Gastroesophageal sphincter (tissue), 4 donors: ENCODE measurements around the gene MTHFD2L. TPM values are rescaled to one million over a fixed set of nuclear protein-coding genes. Genes with fewer than 3 reads are reported as not detected.

Experiments
- ATAC-seq: fragments of 150-250 bp; one replicate; pipeline ENCODE4 v1.9.1; 2016; ENCODE audit warnings: mild to moderate bottlenecking, moderate library complexity
- H3K27ac ChIP-seq, 4 donors: fragments of 200-600 bp; sonication (generic) in 3 of 4; 1 replicate in 3 of 4; 2 replicates in 1 of 4; pipeline ENCODE4 v1.5.1; 2016 to 2019
- H3K27me3 ChIP-seq: fragments of 200-600 bp; sonication (generic); one replicate; pipeline ENCODE4 v1.5.1; 2019
- H3K36me3 ChIP-seq, 2 donors: fragments of 200-600 bp; sonication (generic); one replicate each; pipeline ENCODE4 v1.5.1; 2019; ENCODE audit warnings: control low read depth in 1 of 2
- H3K4me1 ChIP-seq, 3 donors: fragments of 200-600 bp; sonication (generic); 1 replicate in 2 of 3; 2 replicates in 1 of 3; pipeline ENCODE4 v1.5.1; 2016 to 2019; ENCODE audit warnings: control low read depth in 2 of 3
- H3K4me3 ChIP-seq, 2 donors: fragments of 200-600 bp; sonication (generic); one replicate each; pipeline ENCODE4 v1.5.1; 2019; ENCODE audit warnings: mild to moderate bottlenecking in 1 of 2, moderate library complexity in 1 of 2
- H3K9me3 ChIP-seq, 3 donors: fragments of 200-600 bp; sonication (generic); one replicate each; pipeline ENCODE4 v1.5.1; 2017 to 2019; ENCODE audit warnings: control low read depth in 2 of 3
- EP300 ChIP-seq: sonication (generic); formaldehyde crosslinking; IDR thresholded peaks from one replicate; pipeline ENCODE4 v1.6.1; 2017; ENCODE audit warnings: antibody characterized with exemption, mild to moderate bottlenecking
- POLR2A ChIP-seq, 2 donors: fragments of 450-650 bp; IDR thresholded peaks; one replicate each; pipeline ENCODE4 v1.6.1; 2017; ENCODE audit warnings: antibody characterized with exemption in 2 of 2, mild to moderate bottlenecking in 2 of 2, moderate library complexity in 1 of 2
- POLR2AphosphoS5 ChIP-seq: sonication (generic); formaldehyde crosslinking; IDR thresholded peaks from one replicate; pipeline ENCODE4 v1.6.1; 2017; ENCODE audit warnings: antibody characterized with exemption
- WGBS, 2 donors: methylation state at CpG; one replicate each; pipeline ENCODE4 v1.1.5; 2018; ENCODE audit warnings: low coverage in 1 of 2; 5-methylcytosine and 5-hydroxymethylcytosine counted together
- total RNA-seq, 4 donors: library from RNA; depleted of rRNA; stranded (reverse); fragments of >200 nt; gene quantifications; one replicate each; pipeline ENCODE4 v1.1.0, GENCODE V29; 2016
- TF ChIP-seq, protein P1 (sequence below), 4 experiments: fragments of 200-600 bp in 2 of 4; fragments of 450-650 bp in 2 of 4; sonication (generic) in 1 of 4; IDR thresholded peaks; one replicate each; pipeline ENCODE4 v1.5.1; 2017 to 2019; ENCODE audit warnings: antibody characterized with exemption in 4 of 4, mild to moderate bottlenecking in 2 of 4, moderate library complexity in 2 of 4

Gene MTHFD2L
- total RNA-seq, 4 donors from 2014 or later = 12.4 to 29.0 (median 23.4) TPM

GRCh38 chr4:74114234-74114633 is 43.7 kb upstream of the MTHFD2L start:
- Histone ChIP-seq H3K27me3 (no peaks in the 10 kb centered on the region), H3K4me1 (peaks cover 12 to 21% (median 15%) of the 10 kb centered on the region in 3 donors), H3K27ac (no peak overlapping the region), H3K36me3 (no peaks in the 10 kb centered on the region), H3K9me3 (no peaks in the 10 kb centered on the region), H3K4me3 (no peak overlapping the region)
- WGBS, 2 donors = 100% methylated on average over 1 of the region's 1 CpG; no CpG with 5 or more reads in 1 of the 2 donors
- TF ChIP-seq, protein P1, sequence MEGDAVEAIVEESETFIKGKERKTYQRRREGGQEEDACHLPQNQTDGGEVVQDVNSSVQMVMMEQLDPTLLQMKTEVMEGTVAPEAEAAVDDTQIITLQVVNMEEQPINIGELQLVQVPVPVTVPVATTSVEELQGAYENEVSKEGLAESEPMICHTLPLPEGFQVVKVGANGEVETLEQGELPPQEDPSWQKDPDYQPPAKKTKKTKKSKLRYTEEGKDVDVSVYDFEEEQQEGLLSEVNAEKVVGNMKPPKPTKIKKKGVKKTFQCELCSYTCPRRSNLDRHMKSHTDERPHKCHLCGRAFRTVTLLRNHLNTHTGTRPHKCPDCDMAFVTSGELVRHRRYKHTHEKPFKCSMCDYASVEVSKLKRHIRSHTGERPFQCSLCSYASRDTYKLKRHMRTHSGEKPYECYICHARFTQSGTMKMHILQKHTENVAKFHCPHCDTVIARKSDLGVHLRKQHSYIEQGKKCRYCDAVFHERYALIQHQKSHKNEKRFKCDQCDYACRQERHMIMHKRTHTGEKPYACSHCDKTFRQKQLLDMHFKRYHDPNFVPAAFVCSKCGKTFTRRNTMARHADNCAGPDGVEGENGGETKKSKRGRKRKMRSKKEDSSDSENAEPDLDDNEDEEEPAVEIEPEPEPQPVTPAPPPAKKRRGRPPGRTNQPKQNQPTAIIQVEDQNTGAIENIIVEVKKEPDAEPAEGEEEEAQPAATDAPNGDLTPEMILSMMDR (IDR thresholded peaks at IDR 0.05) = no peak
- TF ChIP-seq EP300 (no peak), POLR2A (IDR thresholded peaks at IDR 0.05) (no peak), POLR2AphosphoS5 (no peak)
- no peak for ATAC-seq

DNA sequence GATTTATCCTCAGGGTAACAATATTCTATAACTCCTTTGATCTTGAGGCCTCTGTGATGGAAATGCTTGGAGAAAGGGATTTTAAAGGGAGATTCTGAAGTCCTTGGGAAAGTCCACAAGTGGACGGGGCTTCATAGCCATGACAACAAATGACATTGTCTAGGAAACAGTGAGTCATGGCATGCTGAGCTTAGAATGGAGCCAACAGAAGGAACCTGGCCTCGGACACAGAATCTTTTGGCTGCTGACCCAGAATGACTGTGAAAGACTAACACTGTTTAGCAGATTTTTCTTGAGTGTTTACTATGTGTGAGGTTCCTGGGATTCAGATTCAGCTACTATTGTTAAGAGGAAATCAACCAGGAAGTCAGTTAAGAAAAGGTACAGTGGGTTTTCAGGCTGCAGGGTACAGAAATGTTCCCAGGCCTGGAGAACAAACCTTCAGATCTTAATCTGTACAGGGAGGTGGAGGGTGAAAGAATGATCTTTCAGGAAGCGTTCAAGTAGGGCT is 40.8 kb upstream of the MTHFD2L start:
- Histone ChIP-seq H3K4me1 (peaks cover 12 to 18% (median 13%) of the 10 kb centered on the region in 3 donors), H3K27me3 (no peaks in the 10 kb centered on the region), H3K4me3 (no peak overlapping the region), H3K27ac (peak overlapping the region; percentile 46 to 67 (median 61)), H3K9me3 (no peaks in the 10 kb centered on the region), H3K36me3 (no peaks in the 10 kb centered on the region)
- ATAC-seq = peak; percentile 92
- TF ChIP-seq, protein P1 (IDR thresholded peaks at IDR 0.05) = no peak
- no peak for TF ChIP-seq EP300
- peak; percentile 92 for TF ChIP-seq POLR2AphosphoS5
- TF ChIP-seq POLR2A (IDR thresholded peaks at IDR 0.05) = no peak
- 11 to 40% methylated on average over 2 to 3 of the region's 3 CpGs for WGBS, 2 donors

GRCh38 chr4:74118600-74119338 is 39.1 kb upstream of the MTHFD2L start:
- no peak for TF ChIP-seq POLR2A (IDR thresholded peaks at IDR 0.05)
- no peak for TF ChIP-seq EP300
- TF ChIP-seq, protein P1 (IDR thresholded peaks at IDR 0.05) = no peak
- no peak for TF ChIP-seq POLR2AphosphoS5
- Histone ChIP-seq H3K27ac (no peak overlapping the region), H3K9me3 (no peaks in the 10 kb centered on the region), H3K4me3 (no peak overlapping the region), H3K4me1 (peaks cover 12 to 18% (median 13%) of the 10 kb centered on the region in 3 donors), H3K36me3 (no peaks in the 10 kb centered on the region), H3K27me3 (no peaks in the 10 kb centered on the region)
- no peak for ATAC-seq
- WGBS, 2 donors = 89 to 92% methylated on average over 1 to 6 of the region's 6 CpGs

DNA sequence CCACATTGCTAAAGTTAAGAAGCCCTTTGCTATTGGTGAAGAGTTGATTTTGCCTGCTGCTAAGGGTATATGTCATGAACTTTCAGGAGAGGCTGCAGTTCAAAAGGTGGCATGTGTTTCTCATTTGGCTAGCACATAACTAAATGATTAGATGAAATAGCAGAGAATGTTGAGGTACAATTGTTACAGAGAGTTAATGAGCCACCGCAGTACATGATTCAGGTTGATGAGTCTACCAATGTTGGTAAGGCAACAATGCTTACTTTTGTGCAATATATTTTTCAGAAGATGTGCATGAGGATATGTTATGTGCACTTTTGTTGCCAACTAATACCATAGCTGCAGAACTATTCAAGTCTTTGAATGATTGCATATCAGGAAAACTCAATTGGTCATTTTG is 37.8 kb upstream of the MTHFD2L start:
- Histone ChIP-seq H3K27ac (no peak overlapping the region), H3K4me1 (peaks cover 12 to 18% (median 13%) of the 10 kb centered on the region in 3 donors), H3K4me3 (no peak overlapping the region), H3K9me3 (no peaks in the 10 kb centered on the region), H3K36me3 (no peaks in the 10 kb centered on the region), H3K27me3 (no peaks in the 10 kb centered on the region)
- TF ChIP-seq POLR2A (IDR thresholded peaks at IDR 0.05) = no peak
- TF ChIP-seq, protein P1 (IDR thresholded peaks at IDR 0.05) = no peak
- TF ChIP-seq EP300 = no peak
- no peak for TF ChIP-seq POLR2AphosphoS5
- 89 to 100% methylated on average over 1 of the region's 1 CpG for WGBS, 2 donors
- ATAC-seq = no peak
